HG03159 (cell line): ENCODE results near the gene TRIP13.
"Not testable (repeated sequence)": the region's sequence is repeated elsewhere in the genome, so short reads cannot be mapped to it uniquely, and the experiment has no call there.

ENCODE experiments used
- ATAC-seq: cut with Tn5 transposase; IDR thresholded peaks from one replicate; pipeline ENCODE4 v1.9.1; 2021; ENCODE audit warnings: mild to moderate bottlenecking, moderate library complexity; ENCODE audit not compliant: unreplicated experiment

The TRIP13 gene

GRCh38 chr5:934381-934967 lies 41.8 kb downstream of the TRIP13 start:
- not testable (repeated sequence) for ATAC-seq

GRCh38 chr5:935510-936084 lies 42.9 kb downstream of the TRIP13 start:
- ATAC-seq = no peak

GRCh38 chr5:936149-937144 lies 43.8 kb downstream of the TRIP13 start:
- ATAC-seq = no peak

- ATAC-seq = no peak
Measured at GRCh38 chr5:937151-937924, 44.7 kb downstream of the TRIP13 start.

GRCh38 chr5:939368-939767 lies 46.7 kb downstream of the TRIP13 start:
- ATAC-seq = no peak

GRCh38 chr5:940741-941140 lies 48.1 kb downstream of the TRIP13 start:
- not testable (repeated sequence) for ATAC-seq

GRCh38 chr5:943201-943917 lies 50.7 kb downstream of the TRIP13 start:
- no peak for ATAC-seq

- no peak for ATAC-seq
Measured at GRCh38 chr5:943918-944620, 51.4 kb downstream of the TRIP13 start.

- no peak for ATAC-seq
Measured at GRCh38 chr5:944621-944927, 51.9 kb downstream of the TRIP13 start.

GRCh38 chr5:944992-945685 lies 52.5 kb downstream of the TRIP13 start:
- ATAC-seq = no peak

- ATAC-seq = no peak
Measured at GRCh38 chr5:945691-946551, 53.2 kb downstream of the TRIP13 start.

GRCh38 chr5:946720-947625 lies 54.3 kb downstream of the TRIP13 start:
- ATAC-seq = no peak

- ATAC-seq = no peak
Measured at GRCh38 chr5:947626-948471, 55.2 kb downstream of the TRIP13 start.

- ATAC-seq = no peak
Measured at GRCh38 chr5:948472-949274, 56.0 kb downstream of the TRIP13 start.

- no peak for ATAC-seq
Measured at GRCh38 chr5:949275-949543, 56.5 kb downstream of the TRIP13 start.
